ENCODE results near the gene SPATA33.

GRCh38 chr16:89641458-89642119 lies 16.0 kb upstream of the SPATA33 start:
- TF ChIP-seq CTCF (IDR thresholded peaks at IDR 0.05) (peak; percentile 56), ZFX (IDR thresholded peaks at IDR 0.05; ENCODE audit: borderline replicate concordance) (no peak)

Measured in 22Rv1 (cell line).